Breast epithelium (tissue), 4 donors: ENCODE data around the gene ZNF516. TPM values are rescaled to one million over a fixed set of nuclear protein-coding genes. Genes with fewer than 3 reads are reported as not detected.

Experiments used
- DNase-seq, 2 donors: peaks; one replicate each; pipeline ENCODE4 v3.0.0-alpha.2; 2019; ENCODE audit warnings: low spot score in 2 of 2
- H3K27ac ChIP-seq, 2 donors: fragments of 200-600 bp; sonication (generic) in 1 of 2; one replicate each; pipeline ENCODE4 v1.5.1; 2016 to 2019; ENCODE audit warnings: mild to moderate bottlenecking in 1 of 2
- H3K27me3 ChIP-seq, 2 donors: fragments of 200-600 bp; sonication (generic) in 1 of 2; one replicate each; pipeline versions ENCODE4 v1.5.1 to v1.6.0; 2017 to 2019; ENCODE audit warnings: control low read depth in 1 of 2, mild to moderate bottlenecking in 1 of 2
- H3K36me3 ChIP-seq: fragments of 200-600 bp; one replicate; pipeline ENCODE4 v1.5.1; 2019
- H3K4me1 ChIP-seq, 2 donors: fragments of 200-600 bp; sonication (generic); one replicate each; pipeline ENCODE4 v1.5.1; 2016 to 2019; ENCODE audit warnings: control low read depth in 1 of 2
- H3K4me3 ChIP-seq, 3 donors: fragments of 200-600 bp; sonication (generic); 1 replicate in 2 of 3; 2 replicates in 1 of 3; pipeline ENCODE4 v1.5.1; 2016 to 2019; ENCODE audit warnings: mild to moderate bottlenecking in 3 of 3, moderate library complexity in 2 of 3
- H3K9me3 ChIP-seq, 2 donors: fragments of 200-600 bp; sonication (generic) in 1 of 2; one replicate each; pipeline ENCODE4 v1.5.1; 2016 to 2019; ENCODE audit warnings: control low read depth in 1 of 2
- CTCF ChIP-seq, 3 donors: fragments of 450-650 bp; IDR thresholded peaks; one replicate each; pipeline ENCODE4 v1.5.1; 2016 to 2017; ENCODE audit warnings: antibody characterized with exemption in 3 of 3, mild to moderate bottlenecking in 3 of 3, moderate library complexity in 3 of 3
- POLR2A ChIP-seq: fragments of 450-650 bp; IDR thresholded peaks from one replicate; pipeline ENCODE4 v1.6.1; 2016; ENCODE audit warnings: antibody characterized with exemption, mild to moderate bottlenecking, moderate library complexity
- POLR2AphosphoS5 ChIP-seq, 3 donors: sonication (generic); formaldehyde crosslinking; IDR thresholded peaks; one replicate each; pipeline ENCODE4 v1.6.1; 2017; ENCODE audit warnings: antibody characterized with exemption in 3 of 3
- intact Hi-C: fragments of 100-400 bp; cut with DNase I; formaldehyde crosslinking; loops from one replicate; pipeline ENCODE4 v1.15.1; 2023; ENCODE audit warnings: low total_unique reads
- total RNA-seq, 3 donors: library from RNA; depleted of rRNA; stranded (reverse); fragments of >200 nt; gene quantifications; one replicate each; pipeline ENCODE4 v1.1.0, GENCODE V29; 2016

Gene ZNF516
- total RNA-seq, 3 donors from 2014 or later = 12.0 to 33.4 (median 24.0) TPM

- Histone ChIP-seq H3K36me3 (no peaks in the 10 kb centered on the region), H3K4me1 (no peaks in the 10 kb centered on the region), H3K27me3 (no peaks in the 10 kb centered on the region), H3K27ac (no peak overlapping the region), H3K9me3 (no peaks in the 10 kb centered on the region), H3K4me3 (no peak overlapping the region)
- DNase-seq = no peak
- TF ChIP-seq POLR2AphosphoS5 (IDR thresholded peaks at IDR 0.05) (no peak), POLR2A (no peak), CTCF (IDR thresholded peaks at IDR 0.05) (no peak)
- intact Hi-C loops = no loop called here
Observed at GRCh38 chr18:76389716-76390115, 105.3 kb downstream of the ZNF516 start.

- intact Hi-C loops = no loop called here
Observed at GRCh38 chr18:76388891-76389423, 106.1 kb downstream of the ZNF516 start.

GRCh38 chr18:76388261-76388660 is 106.8 kb downstream of the ZNF516 start:
- Histone ChIP-seq H3K4me3 (no peak overlapping the region), H3K4me1 (no peaks in the 10 kb centered on the region), H3K9me3 (no peaks in the 10 kb centered on the region), H3K36me3 (no peaks in the 10 kb centered on the region), H3K27ac (no peak overlapping the region), H3K27me3 (no peaks in the 10 kb centered on the region)
- intact Hi-C loops = no loop called here
- no peak for DNase-seq
- TF ChIP-seq CTCF (IDR thresholded peaks at IDR 0.05) (no peak), POLR2AphosphoS5 (IDR thresholded peaks at IDR 0.05) (no peak), POLR2A (no peak)

More at GRCh38 chr18:76388891-76389423, 106.1 kb downstream of the ZNF516 start:
- TF ChIP-seq POLR2AphosphoS5 (IDR thresholded peaks at IDR 0.05) = no peak
- no peak for TF ChIP-seq POLR2A
- no peak for TF ChIP-seq CTCF (IDR thresholded peaks at IDR 0.05)
- Histone ChIP-seq H3K9me3 (no peaks in the 10 kb centered on the region), H3K27ac (no peak overlapping the region), H3K4me3 (no peak overlapping the region), H3K4me1 (no peaks in the 10 kb centered on the region), H3K27me3 (no peaks in the 10 kb centered on the region), H3K36me3 (no peaks in the 10 kb centered on the region)
- DNase-seq = no peak

GRCh38 chr18:76387608-76388007 is 107.4 kb downstream of the ZNF516 start:
- H3K36me3 ChIP-seq = no peaks in the 10 kb centered on the region
- H3K4me1 ChIP-seq = no peaks in the 10 kb centered on the region
- DNase-seq = no peak
- no peaks in the 10 kb centered on the region for H3K9me3 ChIP-seq
- intact Hi-C loops = no loop called here
- H3K27me3 ChIP-seq = no peaks in the 10 kb centered on the region
- no peak overlapping the region for H3K4me3 ChIP-seq
- TF ChIP-seq CTCF (IDR thresholded peaks at IDR 0.05) = no peak
- no peak for TF ChIP-seq POLR2A
- TF ChIP-seq POLR2AphosphoS5 (IDR thresholded peaks at IDR 0.05) = no peak
- H3K27ac ChIP-seq = no peak overlapping the region

- no peak for TF ChIP-seq POLR2A
- TF ChIP-seq POLR2AphosphoS5 (IDR thresholded peaks at IDR 0.05) = no peak
- TF ChIP-seq CTCF (IDR thresholded peaks at IDR 0.05) = no peak
Observed at GRCh38 chr18:76386886-76387285, 108.2 kb downstream of the ZNF516 start.

More at GRCh38 chr18:76386886-76387285, 108.2 kb downstream of the ZNF516 start:
- intact Hi-C loops = no loop called here
- Histone ChIP-seq H3K36me3 (no peaks in the 10 kb centered on the region), H3K27me3 (no peaks in the 10 kb centered on the region), H3K27ac (no peak overlapping the region), H3K4me1 (no peaks in the 10 kb centered on the region), H3K9me3 (no peaks in the 10 kb centered on the region), H3K4me3 (no peak overlapping the region)
- no peak for DNase-seq
